ENCODE results near the gene FOXA2.
"Not testable (repeated sequence)": the region's sequence is repeated elsewhere in the genome, so short reads cannot be mapped to it uniquely, and the experiment has no call there.

The FOXA2 gene

GRCh38 chr20:22601361-22602141, 17.2 kb upstream of the FOXA2 start:
- Histone ChIP-seq H3K9me3 (no peaks in the 10 kb centered on the region), H3K4me1 (ENCODE audit: control insufficient read depth in 1 of 2, insufficient read depth in 1 of 2, low read depth in 1 of 2, low read length in 1 of 2) (no peaks in the 10 kb centered on the region), H3K36me3 (no peaks in the 10 kb centered on the region), H3K27ac (no peak overlapping the region), H3K27me3 (peaks cover 50% of the 10 kb centered on the region), H3K4me3 (ENCODE audit: low read depth in 1 of 2, low read length in 1 of 2) (no peak overlapping the region)
- no peak for TF ChIP-seq CTCF (IDR thresholded peaks at IDR 0.05)

- not testable (repeated sequence) for H3K4me1 ChIP-seq (ENCODE audit: control insufficient read depth in 1 of 2, insufficient read depth in 1 of 2, low read depth in 1 of 2, low read length in 1 of 2); H3K27ac ChIP-seq; H3K36me3 ChIP-seq; H3K4me3 ChIP-seq (ENCODE audit: low read depth in 1 of 2, low read length in 1 of 2); H3K9me3 ChIP-seq
- H3K27me3 ChIP-seq = peaks cover 52% of the 10 kb centered on the region
These were observed 14.9 kb upstream of the FOXA2 start for GRCh38 chr20:22599258-22599657.

- Histone ChIP-seq H3K9me3 (no peaks in the 10 kb centered on the region), H3K36me3 (no peaks in the 10 kb centered on the region), H3K4me1 (ENCODE audit: control insufficient read depth in 1 of 2, insufficient read depth in 1 of 2, low read depth in 1 of 2, low read length in 1 of 2) (no peaks in the 10 kb centered on the region), H3K27me3 (peaks cover 62% of the 10 kb centered on the region), H3K4me3 (ENCODE audit: low read depth in 1 of 2, low read length in 1 of 2) (no peak overlapping the region), H3K27ac (no peak overlapping the region)
- TF ChIP-seq CTCF (IDR thresholded peaks at IDR 0.05) = no peak
These were observed 12.9 kb upstream of the FOXA2 start for GRCh38 chr20:22597303-22597702.

GRCh38 chr20:22590662-22591061, 6.3 kb upstream of the FOXA2 start:
- Histone ChIP-seq H3K9me3 (no peaks in the 10 kb centered on the region), H3K4me1 (ENCODE audit: control insufficient read depth in 1 of 2, insufficient read depth in 1 of 2, low read depth in 1 of 2, low read length in 1 of 2) (no peaks in the 10 kb centered on the region), H3K4me3 (ENCODE audit: low read depth in 1 of 2, low read length in 1 of 2) (no peak overlapping the region), H3K36me3 (no peaks in the 10 kb centered on the region), H3K27me3 (peaks cover 96% of the 10 kb centered on the region), H3K27ac (no peak overlapping the region)
- no peak for TF ChIP-seq CTCF (IDR thresholded peaks at IDR 0.05)

- H3K36me3 ChIP-seq = no peaks in the 10 kb centered on the region
- no peak overlapping the region for H3K27ac ChIP-seq
- H3K9me3 ChIP-seq = no peaks in the 10 kb centered on the region
- H3K27me3 ChIP-seq = peaks cover 100% of the 10 kb centered on the region
- H3K4me3 ChIP-seq (ENCODE audit: low read depth in 1 of 2, low read length in 1 of 2) = no peak overlapping the region
- no peaks in the 10 kb centered on the region for H3K4me1 ChIP-seq (ENCODE audit: control insufficient read depth in 1 of 2, insufficient read depth in 1 of 2, low read depth in 1 of 2, low read length in 1 of 2)
- TF ChIP-seq CTCF (IDR thresholded peaks at IDR 0.05) = no peak
These were observed 2.4 kb upstream of the FOXA2 start for GRCh38 chr20:22586645-22587310.

- no peaks in the 10 kb centered on the region for H3K4me1 ChIP-seq (ENCODE audit: control insufficient read depth in 1 of 2, insufficient read depth in 1 of 2, low read depth in 1 of 2, low read length in 1 of 2)
- no peak overlapping the region for H3K27ac ChIP-seq
- H3K9me3 ChIP-seq = no peaks in the 10 kb centered on the region
- no peak overlapping the region for H3K4me3 ChIP-seq (ENCODE audit: low read depth in 1 of 2, low read length in 1 of 2)
- no peak for TF ChIP-seq CTCF (IDR thresholded peaks at IDR 0.05)
- no peaks in the 10 kb centered on the region for H3K36me3 ChIP-seq
- H3K27me3 ChIP-seq = peaks cover 100% of the 10 kb centered on the region
These were observed 1.6 kb upstream of the FOXA2 start for GRCh38 chr20:22585786-22586493.

All from neutrophil (primary cell).